NT2/D1 (cell line): Measurements from ENCODE around the gene CRY2.

Experiments
- SUZ12 ChIP-seq: IDR thresholded peaks from 2 replicates; pipeline ENCODE4 v1.6.1; 2011; ENCODE audit not compliant: insufficient read length, insufficient read depth; ENCODE audit errors: extremely low read depth
- YY1 ChIP-seq: IDR thresholded peaks from 2 replicates; pipeline ENCODE4 v1.6.1; 2011; ENCODE audit not compliant: insufficient read length, insufficient read depth

DNA sequence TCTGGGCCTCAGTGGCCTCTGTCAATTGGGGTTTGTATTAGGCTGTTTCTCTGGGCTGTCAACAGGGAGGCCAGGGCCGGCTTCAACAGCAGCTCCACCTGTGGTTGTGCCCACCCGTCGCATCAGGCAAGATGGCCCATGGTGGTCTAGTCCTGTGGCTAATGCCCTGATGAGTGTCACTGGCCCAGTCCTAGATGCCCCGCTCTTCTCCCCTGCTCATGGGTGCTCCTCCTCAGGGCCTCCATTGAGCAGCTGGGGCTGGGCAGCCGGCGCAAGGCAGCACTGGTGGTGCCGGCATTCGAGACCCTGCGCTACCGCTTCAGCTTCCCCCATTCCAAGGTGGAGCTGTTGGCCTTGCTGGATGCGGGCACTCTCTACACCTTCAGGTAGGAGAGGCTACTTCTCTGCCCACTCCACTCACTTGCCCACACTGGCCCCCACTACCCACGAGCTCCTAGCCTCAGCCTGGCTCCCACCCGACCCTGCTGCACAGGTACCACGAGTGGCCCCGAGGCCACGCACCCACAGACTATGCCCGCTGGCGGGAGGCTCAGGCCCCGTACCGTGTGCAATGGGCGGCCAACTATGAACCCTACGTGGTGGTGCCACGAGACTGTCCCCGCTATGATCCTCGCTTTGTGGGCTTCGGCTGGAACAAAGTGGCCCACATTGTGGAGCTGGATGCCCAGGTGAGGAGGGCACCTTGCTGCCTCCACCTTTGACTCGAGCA is 80.6 kb downstream of the CRY2 start:
- TF ChIP-seq SUZ12 (no peak), YY1 (no peak)
